Stimulated activated CD4-positive, alpha-beta T cell treated with anti-CD3 and anti-CD28 coated beads, Interleukin-1b, Interleukin-23, amount 100 ng/mL, for 24 hours (primary cell): ENCODE results near the gene TTC21A.
A peak's percentile ranks its signal among the peaks of the same experiment; 100 is the strongest.

ENCODE experiments used
- DNase-seq, 4 experiments: peaks; one replicate each; pipeline ENCODE4 v3.0.0-alpha.2; 2020; ENCODE audit warnings: low read depth in 4 of 4, low spot score in 1 of 4

TTC21A gene

DNA sequence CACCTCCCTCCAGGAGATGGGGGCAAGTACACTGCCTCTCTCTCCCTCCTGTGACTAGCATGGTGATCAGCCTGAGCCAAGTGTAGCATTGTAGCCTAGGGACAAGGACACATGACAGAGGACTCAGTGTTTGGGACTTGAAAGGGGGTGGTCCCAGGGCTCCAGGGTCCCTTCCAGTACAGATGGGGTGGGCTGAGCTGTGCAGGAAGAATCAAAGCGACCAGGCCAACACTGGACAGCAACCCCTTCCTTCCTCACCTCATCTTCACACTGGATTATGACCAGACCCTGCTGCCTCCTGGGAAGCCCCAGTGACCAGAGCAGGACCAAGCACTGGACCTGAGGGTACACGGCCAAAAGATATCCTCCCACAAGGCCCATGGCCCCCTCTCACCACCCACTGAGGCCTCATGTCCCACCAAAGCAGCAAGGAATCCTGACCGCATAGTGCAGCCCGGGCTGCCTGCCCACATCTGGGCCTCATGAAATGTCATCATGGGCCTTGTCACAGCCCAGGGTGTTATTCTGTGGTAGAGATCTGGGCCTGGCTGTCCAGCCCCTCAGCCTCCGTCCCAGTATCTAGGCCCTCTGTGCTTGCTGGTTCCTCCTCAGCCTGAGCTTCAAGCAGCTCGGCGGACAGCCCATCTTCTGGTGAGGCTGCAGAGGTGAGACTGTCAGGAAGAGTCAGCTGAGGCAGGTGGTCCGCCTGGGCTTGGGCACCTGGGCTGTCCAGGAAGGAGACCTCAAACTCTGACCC lies 9.6 kb upstream of the TTC21A start:
- no peak for DNase-seq

DNA sequence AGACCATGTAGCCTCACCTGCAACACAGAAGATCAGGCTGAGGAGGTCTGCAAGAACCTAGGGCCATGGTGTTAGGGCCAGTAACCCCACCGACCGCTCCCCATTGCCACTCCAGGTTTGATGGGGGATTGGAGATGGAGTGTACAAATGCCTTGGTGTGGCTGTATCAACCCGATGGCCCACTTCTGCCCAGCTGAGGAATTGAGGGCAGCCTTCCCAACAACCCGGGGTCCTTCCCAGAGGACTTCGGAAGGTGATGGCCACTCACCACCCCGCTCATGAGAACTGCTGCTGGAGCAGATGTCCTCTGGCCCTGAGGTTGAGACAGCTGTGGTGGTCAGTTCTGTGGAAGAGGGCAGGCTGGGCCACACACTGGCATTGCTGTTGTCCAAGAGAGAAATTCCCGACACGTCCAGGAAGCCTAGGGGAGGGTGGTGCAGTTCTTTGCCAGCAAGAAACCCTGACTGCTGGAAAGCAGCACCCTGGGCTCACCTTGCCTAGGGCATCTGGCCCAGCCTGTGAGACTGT lies 8.9 kb upstream of the TTC21A start:
- DNase-seq, result no peak

DNA sequence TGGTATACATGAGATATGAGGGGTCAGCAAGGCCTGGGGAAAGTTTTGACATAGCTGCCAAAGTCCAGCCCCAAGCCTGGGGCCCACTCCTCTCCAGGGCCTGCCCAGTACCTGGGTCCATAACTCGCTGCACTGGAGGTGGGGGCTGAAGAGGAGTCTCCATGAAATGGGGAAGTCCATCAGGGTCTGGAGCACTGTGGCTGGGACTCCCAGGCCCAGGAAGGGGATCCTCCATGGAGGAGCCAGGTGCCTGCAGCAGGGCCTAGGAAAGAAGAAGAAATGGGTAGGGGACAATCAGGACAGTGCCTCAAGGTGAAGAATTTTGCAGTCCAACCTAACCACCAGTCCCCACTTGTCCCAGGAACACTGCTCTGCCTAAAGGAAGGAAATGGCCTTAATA lies 8.2 kb upstream of the TTC21A start:
- no peak for DNase-seq

DNA sequence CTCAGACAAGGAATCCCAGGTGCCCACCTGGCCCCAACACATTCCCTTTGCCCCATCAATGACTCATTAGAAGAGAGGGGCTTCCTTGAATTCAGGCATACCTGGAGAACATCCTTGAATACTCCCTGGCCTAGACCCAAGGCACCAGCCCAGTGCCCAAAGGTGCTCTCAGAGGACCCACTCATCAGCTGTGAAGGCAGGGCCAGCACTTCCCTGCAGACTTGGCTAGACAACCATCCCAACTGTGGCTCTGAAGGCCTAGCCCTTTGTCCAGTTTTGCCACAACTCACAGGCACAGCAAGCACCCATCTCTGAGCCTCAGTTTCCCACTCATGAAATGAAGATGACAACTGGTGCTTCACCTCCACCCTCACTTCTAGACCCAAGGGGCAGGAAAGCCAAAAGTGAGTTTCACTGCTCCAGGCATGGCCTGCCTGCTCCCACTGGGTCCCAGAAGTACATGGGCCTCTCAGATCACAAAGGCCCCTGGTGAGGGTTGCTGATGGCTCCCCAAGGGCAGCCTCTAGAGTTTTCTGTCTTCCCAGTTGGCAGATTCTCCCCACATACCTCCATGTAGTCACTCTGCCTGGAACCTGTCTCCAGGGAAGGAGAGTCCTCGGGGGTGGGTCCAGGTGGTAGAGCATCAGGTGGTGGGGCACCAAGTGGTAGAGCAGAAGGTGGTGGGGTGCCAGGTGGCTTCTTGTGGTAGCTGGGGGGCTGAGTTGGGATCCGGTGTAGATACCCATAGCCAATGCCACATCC lies 7.6 kb upstream of the TTC21A start:
- no peak for DNase-seq

DNA sequence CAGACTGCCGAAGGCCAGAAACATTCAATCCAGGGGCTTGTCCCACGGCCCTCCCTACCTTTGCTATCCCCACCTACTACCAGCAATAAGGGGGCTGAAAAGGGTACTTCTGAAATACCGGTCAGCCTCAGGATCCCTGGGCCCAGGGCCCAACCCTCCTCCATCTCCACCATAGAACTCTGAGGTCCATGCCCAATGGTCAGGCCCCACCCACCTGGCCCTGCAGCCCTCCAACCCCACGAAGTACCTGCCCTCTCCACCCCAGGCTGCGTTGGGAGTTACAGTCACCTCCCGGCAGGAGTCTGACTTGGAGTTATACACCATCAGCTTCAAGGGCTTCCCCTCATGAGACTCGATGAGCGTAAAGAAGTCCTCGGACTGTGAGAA lies 7.0 kb upstream of the TTC21A start:
- DNase-seq, result no peak

DNA sequence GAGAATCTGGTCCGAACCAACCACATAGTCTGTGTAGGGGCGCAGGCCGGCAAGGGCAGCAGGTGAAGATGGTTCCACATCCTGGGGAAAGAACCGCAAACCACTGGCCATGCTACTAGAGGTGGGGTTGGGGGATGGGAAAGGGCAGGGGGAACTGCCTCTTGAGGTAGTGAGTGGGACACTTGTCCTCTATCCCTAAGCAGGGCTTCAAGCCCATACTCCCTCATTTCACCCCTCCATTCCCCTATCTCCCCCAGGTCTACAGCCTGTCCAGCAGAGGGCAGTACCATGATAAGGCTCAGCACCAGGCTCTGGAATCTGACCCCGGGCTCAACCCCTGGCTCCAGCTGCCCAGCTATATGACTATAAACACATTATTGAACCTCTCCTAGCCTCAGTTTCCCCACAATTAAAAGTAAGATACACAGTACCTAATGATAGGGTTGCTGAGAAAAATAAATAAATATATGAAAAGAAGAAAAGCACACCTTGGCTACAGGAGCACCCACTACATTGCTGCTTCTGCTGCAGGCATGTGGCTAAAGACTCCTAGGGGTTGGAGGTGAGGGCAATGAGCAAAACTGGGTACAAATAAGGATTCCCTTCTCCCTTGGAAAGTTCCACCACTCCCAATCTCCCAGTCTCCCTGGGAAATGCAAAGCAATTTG lies 6.3 kb upstream of the TTC21A start:
- peak in 2 of 4 experiments; percentile 25 to 34 for DNase-seq

DNA sequence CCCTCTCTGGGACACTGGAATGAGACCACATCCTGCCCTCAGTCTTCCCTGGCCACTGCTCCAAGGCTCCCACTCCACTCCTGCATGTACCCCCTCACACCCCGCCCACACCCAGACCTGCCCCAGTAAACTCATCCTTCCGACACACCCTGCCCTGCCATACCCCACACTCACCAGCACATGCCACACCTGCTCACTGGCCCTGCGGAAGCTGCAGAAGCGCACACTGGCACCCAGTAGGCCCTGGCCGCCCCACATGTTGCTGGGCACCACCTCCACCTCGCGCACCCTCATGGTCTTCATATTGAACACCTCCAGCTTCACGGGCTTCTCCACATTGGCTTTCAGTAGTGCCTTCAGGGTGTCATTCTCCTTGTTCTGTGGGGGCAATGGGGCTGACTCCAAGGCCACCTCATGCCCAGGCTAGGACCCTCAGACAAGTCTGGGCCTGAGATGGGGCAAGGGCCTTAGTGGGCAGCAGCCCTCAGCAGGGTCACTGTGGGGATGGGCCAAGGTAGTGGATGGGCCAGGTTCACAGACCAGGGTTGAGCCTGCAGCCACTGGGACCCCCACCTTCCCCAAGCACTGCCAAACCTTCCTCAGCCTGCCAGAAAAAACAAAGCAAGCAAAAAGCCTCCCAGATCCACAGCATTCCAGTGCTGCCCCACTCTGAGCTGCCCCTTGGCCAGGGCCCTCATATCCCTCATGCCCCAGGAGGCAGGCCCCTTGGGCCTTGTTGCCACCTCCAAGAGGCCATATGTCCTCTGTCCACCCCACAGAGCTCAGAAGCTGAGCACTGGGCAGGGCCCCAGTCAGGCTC lies 4.8 kb upstream of the TTC21A start:
- DNase-seq, result no peak

DNA sequence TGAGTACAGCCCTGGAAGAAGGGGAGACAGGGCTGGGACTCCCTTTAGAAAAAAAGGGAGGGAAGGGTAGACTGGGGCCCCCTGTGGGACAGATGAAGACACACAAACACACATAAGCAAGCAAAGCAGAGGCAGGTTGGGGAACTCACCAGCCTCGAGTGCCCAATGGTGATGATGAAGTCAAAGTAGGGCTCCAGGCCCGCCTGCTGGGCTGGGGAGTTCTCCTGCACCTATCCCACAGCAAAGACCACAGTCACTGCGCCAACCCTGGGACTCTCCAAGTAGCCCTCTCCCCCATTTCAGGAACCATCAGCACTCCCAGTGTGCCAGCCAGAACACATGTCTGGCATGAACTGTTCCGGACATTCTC lies 4.2 kb upstream of the TTC21A start:
- DNase-seq, result no peak

DNA sequence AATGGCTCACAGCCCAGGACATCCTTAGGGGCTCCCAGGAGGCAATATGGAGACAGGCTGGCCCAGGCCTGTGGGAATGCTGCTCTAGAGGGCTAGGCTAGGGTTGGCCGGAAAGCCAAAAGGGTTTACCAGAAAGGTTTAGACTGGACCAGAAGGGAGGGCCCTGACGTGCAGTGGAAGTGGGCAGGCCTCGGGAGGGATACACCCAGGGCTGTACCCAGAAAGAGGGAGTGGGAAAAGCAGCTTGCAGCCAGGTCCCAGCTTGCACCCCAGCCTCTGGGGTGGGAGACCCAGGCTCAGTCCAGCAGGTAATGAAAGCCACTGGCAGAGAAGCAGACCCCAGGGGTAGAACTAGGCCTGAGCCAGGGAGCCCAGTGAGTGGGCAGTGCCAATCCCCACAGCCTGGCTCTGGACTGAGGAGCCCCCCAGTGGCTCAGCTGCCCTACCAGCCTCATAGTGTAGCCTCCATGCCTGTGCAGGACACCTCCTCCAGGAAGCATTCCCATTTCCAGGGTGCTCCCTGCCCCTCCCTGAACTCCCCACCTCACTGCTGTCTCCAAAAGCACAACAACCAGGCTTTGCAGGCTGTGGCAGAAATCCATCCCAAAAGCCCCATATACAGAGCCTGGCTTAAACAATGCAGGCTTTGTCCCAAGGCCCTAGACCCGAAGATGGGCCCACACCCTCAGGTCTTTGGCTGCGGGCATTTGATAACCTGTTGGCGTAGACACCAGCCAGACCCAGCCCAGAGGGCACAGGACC lies 3.5 kb upstream of the TTC21A start:
- no peak for DNase-seq

DNA sequence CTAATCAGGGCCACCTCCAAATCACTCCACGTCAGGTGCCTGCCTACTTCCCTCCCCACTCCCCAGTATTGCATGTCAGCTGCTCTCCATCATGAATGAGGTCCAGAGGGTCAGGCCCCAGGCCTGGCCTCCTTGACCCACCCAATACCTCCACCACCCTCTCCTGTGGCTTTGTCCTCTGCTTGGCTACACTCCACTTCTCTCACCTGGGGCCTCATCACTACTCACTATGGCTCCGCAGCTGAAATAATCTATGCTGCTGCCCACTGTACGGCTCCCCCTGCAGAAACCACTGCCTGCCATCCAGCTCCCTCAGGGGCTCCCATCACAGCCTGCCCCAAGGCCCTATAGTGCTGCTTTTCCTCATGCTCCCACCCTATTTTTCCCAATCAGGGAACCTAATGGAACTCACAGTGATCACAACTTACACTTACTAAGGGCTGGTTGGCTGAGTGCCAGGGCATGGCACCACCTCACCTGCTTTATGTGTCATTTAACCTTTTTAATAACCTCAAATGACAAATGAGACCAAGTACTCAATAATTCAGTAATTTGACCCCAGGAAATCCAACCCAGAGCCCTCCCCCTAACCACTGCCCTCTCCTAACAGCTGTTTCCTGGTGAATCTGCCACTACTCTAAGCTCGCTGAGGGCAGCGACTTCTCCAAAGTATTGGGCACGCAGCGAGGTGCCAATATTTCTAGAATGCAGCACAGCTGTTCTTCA lies 2.4 kb upstream of the TTC21A start:
- no peak for DNase-seq

DNA sequence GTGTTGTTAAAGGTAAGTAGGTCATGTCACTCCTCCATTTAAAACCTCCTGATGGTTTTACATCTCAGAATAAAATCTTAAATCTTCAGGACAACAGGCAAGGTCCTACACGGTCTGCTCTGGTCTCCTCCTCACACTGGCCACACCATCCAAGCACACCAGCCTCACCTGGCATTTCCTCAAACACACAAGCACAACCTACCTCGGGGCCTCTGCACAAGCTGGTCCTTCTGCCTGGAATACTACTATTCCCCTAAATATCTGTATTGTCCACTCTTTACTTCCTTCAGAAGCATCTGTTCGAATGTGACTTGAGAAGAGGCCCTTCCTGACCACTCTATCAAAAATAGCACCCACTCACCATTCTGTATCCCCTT lies 1.8 kb upstream of the TTC21A start:
- DNase-seq, result no peak

DNA sequence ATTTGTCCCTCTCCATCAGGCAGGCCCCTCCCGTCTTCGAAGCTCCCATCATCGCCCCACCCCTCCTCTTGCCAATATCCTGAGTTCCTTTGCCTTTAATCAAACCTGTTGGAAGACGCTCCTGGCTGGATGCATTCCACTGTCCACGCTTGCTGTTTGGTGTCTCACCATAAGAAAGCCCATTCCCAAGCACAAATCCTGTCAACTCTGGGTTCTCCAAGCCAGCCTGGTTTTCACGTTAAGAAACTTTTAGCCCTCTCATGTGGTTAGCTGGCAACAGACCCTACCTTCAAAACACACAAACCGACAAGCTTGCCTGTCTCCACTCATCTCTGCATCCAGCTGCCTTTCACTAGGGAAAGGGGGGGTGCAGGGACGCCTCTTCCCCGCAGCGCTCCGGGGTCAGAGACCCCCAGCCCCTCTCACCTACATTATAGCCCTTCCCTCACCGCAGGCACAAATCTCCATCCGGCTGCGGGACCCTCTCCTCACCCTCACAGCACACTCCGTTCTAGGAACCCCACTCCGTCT lies 1.1 kb upstream of the TTC21A start:
- no peak for DNase-seq

DNA sequence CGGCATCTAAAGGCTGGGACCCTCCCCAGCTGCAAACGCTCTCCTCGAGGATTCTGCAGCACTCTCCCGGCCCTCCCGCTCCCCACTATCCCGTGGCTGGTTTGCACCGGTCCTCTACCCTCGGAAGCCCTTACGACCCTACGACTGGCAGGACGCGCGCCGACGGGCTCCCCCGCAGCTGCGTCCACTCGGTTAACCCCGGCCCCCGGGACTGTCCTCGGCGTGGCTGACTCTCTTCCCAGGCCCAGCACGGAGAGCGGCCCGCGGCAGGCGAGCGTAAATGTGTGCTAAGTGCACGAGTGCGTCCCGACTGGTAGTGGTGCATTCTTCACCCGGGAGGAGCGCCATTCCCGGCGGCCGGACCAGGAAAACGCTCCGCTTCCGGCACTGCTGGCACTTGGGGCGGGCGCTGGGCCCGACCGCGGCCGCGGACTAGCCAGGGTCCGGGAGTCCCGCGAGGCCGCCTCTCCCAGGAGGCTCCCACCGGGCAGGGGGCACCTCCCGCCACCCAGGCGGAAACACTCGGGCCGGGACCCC lies 561 bp upstream of the TTC21A start:
- no peak for DNase-seq

DNA sequence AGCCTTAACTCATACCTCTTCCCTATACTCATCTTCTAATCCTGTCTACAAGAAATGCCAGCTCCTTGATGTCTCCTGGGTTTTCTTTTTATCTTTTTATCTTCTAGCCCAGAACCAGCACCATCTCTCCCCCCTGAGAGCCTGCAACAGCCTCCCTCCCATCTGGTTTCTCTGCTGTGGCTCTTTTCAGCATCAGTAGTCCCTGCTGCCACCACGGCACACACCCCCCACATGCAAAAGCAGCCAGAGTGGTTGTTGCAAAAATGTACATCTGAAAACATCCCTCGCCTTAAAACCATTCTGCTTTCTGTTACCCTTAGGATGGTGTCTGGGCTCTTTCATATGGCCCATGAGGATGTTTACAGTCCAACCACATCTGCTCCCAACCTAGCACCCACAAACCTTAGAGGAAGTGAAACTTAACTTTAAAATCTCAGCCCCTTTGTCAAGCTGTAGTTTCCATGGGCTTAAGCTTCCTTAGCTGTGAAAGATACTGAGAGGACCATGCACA lies 775 bp downstream of the TTC21A start:
- no peak for DNase-seq

DNA sequence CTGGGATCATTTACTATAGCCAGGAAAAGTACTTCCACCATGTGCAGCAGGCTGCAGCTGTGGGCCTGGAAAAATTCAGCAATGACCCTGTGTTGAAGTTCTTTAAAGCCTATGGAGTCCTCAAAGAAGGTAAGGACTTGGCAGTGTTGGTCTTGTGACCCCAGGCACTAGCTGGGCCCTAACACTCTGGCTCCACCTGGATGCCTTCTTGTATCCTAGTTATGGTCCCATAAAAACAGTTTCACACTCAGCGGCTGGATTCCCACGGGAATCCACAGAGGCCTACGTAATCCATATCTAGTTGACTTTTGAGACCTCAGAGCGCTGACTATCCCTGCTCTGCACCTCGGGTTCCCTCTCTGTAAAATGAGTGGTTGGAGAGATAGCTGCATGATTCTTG lies 1.6 kb downstream of the TTC21A start:
- no peak for DNase-seq

DNA sequence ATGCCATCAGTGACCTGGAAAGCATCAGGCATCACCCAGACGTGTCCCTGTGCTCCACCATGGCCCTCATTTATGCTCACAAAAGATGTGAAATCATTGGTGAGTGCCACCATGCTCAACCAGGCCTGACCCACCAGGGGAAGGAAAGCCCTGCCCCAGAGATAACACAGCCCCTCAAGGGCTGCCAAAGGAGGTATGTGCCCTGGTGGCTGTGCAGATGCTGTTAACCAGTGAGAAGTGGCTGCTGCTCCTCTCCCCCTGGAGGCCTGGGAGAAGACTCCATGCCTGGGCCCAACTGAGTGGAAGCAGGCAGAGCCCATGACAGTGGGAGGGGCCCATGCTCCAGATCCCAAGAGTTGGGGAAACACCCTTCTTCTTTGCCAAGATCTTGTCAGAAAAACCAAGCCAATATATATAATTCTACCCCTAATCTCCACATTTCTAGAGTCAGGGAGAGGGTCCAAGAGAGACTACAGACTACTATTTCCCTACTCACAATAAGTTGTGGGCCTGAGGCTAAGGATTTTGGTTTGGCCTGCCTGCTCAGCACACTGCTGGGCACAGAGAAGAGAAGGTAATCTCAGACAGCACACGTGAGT lies 2.7 kb downstream of the TTC21A start:
- DNase-seq, result no peak

DNA sequence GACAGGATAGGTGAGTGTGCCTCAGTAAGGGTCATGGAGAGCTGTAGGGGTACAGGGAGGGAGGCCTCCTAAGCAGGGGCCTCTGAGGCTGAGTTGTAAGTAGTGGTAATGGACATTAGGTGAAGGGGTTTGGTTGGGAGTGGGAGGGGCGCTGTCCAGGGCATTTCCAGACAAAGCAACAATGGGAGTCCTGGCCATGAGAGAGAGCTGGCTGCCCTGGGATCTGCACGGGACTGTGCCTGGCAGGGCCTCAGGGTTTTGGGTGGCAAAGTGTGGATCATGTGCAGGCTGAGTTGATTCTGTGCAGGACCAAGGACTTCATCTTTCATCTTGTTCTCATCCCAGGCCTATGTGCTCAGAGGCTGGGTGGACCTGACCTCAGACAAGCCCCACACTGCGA lies 4.6 kb downstream of the TTC21A start:
- no peak for DNase-seq

DNA sequence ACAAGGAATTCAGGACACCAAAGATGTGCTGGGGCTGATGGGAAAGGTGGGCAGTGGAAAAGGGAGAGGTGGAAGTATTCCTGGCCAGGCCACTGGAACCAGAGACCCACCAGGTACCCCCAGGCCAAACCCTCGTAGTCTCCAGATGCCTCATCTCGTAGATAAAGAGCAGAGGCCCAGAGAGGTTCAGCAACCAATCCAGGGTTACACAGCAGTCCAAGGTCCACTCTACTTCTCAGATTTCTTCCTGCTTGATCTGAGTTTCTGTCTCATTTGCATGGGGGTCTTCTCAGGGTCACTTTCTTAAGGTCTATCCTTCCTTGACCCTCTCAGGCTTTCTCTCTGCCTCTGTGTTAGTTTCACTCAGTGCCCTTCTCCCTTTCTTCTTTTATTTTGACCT lies 5.1 kb downstream of the TTC21A start:
- DNase-seq, result no peak

DNA sequence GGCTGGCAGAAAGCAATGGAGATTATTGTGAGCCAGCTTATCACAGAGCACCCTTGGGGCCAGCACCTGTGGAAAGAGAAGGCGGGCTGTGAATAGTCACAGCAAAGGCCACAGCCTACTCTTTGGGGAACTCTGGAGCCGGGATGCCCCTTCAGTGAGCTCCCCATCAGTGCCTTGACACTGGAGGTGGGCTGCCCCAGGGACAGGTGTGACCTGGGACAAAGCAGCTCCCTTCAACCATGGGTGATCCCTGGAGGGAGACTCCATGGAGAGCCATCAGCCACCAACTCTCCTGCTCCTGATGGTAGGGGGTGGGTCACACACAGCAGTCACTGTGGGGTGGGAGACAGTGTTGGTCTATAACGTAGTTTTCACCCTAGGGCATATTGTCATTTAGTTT lies 5.8 kb downstream of the TTC21A start:
- no peak for DNase-seq
